ENCODE results near the gene SGSM2.

SGSM2 gene

GRCh38 chr17:2427215-2427614 is 89.9 kb downstream of the SGSM2 start:
- no peak overlapping the region for H3K4me3 ChIP-seq (ENCODE audit: low read depth, low read length)
- no peak overlapping the region for H3K27ac ChIP-seq (ENCODE audit: low read depth, low read length)
- H3K4me1 ChIP-seq (ENCODE audit: control insufficient read depth, insufficient read depth, low read length, unreplicated experiment) = no peaks in the 10 kb centered on the region
- no peaks in the 10 kb centered on the region for H3K36me3 ChIP-seq (ENCODE audit: insufficient read depth, low read length)
- no peak overlapping the region for H2AFZ ChIP-seq (ENCODE audit: low read length, unreplicated experiment)
- no peaks in the 10 kb centered on the region for H3K27me3 ChIP-seq (ENCODE audit: insufficient read depth, low read length)
- no peaks in the 10 kb centered on the region for H3K79me2 ChIP-seq (ENCODE audit: control insufficient read depth, insufficient read depth, low read length, unreplicated experiment)

- Histone ChIP-seq H3K27me3 (ENCODE audit: insufficient read depth, low read length) (no peaks in the 10 kb centered on the region), H3K27ac (ENCODE audit: low read depth, low read length) (no peak overlapping the region), H3K36me3 (ENCODE audit: insufficient read depth, low read length) (no peaks in the 10 kb centered on the region), H3K4me3 (ENCODE audit: low read depth, low read length) (no peak overlapping the region), H3K4me1 (ENCODE audit: control insufficient read depth, insufficient read depth, low read length, unreplicated experiment) (no peaks in the 10 kb centered on the region), H3K79me2 (ENCODE audit: control insufficient read depth, insufficient read depth, low read length, unreplicated experiment) (no peaks in the 10 kb centered on the region), H2AFZ (ENCODE audit: low read length, unreplicated experiment) (no peak overlapping the region)
These were observed 90.6 kb downstream of the SGSM2 start for GRCh38 chr17:2427910-2428309.

All from ACC112 (cell line).